NCI-H2171 (cell line): ENCODE data around the gene ANXA10.
"Not testable (repeated sequence)": the region's sequence is repeated elsewhere in the genome, so short reads cannot be mapped to it uniquely, and the experiment has no call there.

Source experiments
- DNase-seq: peaks from one replicate; lab custom pipeline; 2025; lab: John Stamatoyannopoulos, UW

Gene ANXA10, protein sequence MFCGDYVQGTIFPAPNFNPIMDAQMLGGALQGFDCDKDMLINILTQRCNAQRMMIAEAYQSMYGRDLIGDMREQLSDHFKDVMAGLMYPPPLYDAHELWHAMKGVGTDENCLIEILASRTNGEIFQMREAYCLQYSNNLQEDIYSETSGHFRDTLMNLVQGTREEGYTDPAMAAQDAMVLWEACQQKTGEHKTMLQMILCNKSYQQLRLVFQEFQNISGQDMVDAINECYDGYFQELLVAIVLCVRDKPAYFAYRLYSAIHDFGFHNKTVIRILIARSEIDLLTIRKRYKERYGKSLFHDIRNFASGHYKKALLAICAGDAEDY

DNA sequence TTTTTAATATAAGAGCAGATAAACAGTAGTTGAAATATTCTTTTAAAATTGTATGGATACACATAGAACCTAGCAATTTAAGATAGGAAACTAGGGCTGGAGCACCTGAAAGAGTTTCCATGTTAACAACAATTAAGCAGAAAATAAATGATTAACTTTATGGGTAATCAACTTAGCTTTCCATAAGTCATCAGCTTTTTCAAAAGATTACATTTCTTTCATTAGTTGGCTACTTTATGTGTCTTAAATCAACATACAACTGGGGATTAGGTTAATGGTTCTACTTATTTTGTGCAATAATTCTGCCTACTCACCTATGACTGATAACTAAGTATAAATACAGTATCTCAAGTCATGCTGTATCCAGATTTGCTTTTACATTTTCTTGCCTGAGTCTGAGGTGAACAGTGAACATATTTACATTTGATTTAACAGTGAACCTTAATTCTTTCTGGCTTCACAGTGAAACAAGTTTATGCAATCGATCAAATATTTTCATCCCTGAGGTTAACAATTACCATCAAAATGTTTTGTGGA, at the start of gene ANXA10:
Gene ANXA10 (plus strand): TSS at position 362 of the 537 bp plus-strand sequence. CDS start 164 bp downstream, at position 526.
- no peak for DNase-seq

DNA sequence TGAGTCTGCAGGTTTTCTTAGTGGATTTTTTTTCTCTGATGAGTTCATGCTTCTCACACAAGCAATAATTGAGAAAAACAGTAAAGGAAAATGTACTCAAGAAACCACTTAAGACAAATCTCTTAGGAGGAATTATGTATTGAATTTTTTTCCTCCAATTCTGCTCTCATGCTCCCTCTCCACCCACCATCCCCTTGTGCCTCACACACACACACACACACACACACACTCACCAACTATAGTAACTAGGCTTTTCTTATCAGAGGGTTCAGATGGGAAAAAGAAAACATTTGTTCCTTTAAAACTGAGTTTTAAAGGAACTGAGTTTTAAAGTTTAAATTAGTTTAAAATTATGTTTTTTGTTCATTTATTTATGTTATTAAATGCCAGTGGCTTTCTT, 47.0 kb upstream of the ANXA10 start:
- DNase-seq: no peak

DNA sequence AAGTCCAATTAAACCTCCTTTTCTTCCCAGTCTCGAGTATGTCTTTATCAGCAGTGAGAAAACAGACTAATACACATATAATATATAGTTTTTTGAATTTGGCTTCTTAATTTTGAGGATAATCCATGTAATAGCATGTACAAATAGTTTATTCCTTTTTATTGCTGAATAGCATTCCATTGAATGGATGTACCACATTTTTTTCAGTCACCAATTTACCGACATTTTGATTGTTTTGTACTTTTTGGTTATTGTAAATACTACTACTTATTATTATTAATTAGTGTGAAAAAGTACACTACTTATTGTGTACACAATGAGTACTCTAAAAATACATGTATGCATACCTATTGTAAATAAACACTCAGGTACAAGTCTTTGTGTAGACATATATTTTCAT, 42.3 kb upstream of the ANXA10 start:
- DNase-seq: no peak

DNA sequence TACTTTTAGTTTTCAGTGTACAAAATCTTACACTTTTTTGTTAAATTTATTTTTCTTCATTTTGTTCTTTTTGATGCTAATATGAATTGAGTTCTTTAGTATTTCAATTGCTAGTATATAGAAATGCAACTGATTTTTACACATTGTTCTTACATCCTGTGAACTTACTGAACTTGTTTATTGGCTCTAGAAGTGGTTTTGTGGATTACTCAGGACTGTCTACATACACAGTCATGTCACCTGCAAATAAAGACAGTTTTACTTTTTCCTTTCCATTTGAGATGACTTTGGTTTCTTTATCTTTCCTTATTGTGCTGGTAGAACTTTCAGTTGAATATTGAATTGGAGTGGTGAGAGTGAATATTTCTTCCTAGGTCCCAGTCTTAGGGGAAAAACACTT, 40.8 kb upstream of the ANXA10 start:
- no peak for DNase-seq

DNA sequence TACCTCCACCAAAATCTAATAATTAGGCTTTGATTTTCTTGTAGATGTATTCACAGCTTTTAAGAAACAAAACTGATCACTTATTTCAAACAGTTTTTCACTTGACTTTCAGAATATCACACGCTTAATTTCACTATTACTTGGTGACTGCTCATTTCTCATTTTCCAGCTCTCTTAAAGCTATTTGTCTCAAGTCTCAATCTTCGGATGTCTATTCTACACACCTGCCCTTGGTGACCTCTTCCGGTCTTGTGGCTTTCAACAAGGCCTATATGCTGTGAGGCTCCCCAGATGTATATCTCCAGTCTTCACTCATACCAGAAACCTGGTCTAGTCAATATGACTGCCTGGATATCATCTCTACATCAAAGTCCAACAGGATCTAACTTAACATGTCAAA, 34.9 kb upstream of the ANXA10 start:
- no peak for DNase-seq

DNA sequence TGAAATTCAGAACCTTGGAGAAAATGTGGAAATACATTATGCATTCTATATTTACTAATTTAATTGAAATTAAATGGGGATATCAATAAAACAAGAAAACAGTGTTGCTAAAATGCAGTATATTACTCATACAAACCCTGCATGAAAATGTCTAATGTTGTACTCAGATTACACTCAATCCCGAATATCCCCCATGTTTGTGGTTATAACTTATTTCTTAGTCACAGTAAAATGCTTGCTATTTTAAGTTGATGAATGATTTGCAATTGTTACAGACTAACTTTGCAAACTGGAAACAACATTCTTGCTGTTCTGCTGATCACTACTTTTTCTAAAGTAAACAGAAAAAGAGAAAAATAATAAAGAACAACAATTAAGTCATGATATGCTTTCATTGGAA, 33.1 kb upstream of the ANXA10 start:
- DNase-seq: no peak

DNA sequence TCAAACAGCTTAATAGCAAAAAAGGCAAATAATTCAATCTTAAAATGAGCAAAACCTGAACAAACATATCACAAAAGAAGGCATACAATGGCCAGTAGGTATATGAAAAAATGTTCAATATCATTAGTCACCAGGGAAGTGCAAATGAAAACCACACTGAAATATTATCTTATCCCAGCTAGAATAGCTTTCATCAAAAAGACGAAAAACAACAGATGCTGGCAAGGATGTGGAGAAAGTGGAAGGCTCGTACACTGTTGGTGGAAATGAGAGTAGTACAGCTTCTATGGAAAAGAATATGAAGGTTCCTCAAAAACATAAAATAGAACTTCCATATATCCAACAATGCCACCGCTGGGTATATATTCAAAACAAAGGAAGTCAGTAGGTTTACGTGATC, 29.3 kb upstream of the ANXA10 start:
- DNase-seq: no peak

DNA sequence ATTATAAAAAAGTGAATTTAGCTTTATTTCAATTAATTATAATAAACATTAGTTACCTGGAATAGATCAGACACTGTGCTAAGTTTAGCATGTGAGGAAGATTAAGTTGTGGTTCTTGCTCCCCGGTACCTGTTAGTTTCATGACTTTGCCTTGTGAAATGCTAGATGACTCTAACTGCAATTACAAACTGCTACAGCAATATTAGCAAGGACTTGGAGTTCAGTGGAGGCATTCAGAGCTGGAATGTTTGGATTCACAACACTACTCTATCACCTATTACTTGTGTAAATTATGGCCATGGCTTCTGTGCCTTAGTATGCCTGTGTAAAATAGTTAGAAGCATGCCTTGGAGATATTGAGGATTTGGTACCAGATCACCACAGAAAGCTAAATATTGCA, 21.4 kb upstream of the ANXA10 start:
- DNase-seq: no peak

DNA sequence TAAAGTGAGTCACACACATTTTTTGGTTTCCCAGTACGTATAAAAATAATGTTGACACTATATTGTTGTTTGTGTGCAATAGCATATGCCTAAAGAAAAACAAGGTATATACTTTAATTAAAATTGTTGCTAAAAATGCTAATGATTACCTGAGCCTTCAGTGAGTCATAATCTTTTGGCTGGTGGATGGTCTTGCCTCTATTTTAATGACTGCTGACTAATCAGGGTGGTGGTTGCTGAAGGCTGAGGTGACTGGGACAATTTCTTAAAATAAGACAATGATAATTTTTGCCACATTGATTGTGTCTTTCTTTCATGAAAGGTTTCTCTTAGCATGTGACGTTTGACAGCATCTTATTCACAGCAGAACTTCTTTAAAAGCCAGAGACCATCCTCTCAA, 21.0 kb upstream of the ANXA10 start:
- no peak for DNase-seq

DNA sequence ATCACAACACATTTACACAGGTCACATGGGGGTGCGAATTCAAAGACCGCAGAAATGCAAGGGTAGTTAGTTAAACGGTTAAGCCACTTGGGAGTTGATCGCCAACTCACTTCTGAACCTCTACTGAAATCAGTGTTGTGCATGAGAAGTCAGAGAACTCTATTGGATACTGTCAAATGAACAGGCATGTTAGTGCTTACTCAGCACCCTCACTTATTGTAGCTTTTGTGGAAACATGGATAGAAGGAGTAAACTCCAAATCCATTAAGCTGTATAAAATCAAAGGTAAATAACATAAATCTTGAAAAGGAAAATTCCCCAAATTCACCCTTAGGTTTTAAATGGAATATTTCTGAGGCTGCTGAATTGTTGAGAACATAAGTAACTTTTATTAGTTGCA, 17.5 kb upstream of the ANXA10 start:
- no peak for DNase-seq

DNA sequence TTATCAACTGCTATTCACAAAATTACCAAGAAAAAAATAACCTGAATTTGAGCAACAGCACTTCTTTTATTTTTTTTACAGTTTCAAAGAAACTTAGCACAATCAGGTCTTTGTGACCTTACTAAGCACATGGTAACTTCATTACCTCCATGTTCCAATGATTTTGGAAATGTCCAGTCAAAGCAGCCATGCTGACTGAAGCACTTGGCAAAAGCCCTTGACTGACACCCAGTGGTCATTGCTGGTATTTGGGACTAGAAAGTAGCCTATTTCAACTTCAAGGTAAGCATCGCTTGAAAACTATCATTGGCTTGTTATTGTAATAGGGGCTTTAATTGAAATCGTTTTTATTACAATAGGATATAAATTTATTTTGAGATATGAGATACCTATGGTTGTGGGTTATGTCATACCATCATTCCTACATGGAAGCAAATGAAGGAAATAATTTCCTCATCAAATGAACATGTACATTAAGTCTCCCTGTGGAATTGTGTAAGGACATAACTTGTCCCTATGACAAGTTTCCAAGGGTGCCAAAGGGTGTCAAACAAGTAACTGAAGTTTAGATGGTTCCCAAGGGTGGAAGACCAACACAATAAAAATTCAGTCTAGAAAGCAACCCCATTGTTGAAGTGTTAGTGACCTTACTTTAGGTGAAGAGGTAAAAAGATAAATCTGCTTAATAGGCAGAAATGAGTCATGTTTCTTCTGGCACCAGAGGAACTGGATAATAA, 15.2 kb upstream of the ANXA10 start:
- no peak for DNase-seq

DNA sequence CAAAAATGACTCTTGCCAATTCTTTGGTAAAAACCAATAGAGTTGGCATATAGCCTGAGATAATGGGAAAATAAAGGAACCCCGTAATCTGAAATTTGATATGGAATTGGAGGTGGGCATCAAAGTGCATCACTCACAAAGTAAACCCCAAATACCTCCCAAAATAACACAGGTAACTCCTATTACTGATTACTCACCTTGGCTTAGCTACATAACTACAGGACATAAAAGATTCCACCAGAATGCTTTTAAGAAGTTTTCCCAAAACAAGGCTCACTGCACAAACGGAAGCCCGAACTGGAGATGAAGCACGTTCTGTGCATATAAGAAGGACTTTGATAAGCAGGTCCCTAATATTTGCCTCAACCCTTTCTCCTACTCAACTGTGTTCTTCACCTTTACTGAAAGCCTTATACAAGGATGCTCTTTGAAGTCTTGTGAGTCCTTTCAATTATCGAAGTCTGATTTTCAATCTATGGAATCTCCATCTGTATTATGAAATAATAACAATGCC, 14.6 kb upstream of the ANXA10 start:
- no peak for DNase-seq

DNA sequence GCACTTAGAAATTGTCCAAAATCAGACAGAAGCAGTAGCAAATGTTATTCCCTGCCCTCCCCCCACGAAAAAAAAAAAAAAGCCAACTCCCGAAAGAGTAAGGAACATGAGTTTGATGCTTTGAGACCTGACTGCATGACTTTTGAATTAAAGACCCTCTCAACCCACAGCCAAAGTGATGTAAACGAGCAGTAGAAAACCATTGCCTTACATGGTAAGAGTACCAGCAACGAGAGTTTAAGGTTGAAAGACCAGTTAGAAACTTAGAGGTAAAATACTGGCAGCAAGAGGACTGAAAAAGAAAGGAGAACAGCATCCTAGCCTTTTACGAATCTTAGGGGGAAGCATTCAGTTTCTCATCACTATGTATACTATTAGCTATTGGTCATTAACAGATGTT, 10.0 kb upstream of the ANXA10 start:
- DNase-seq: no peak

DNA sequence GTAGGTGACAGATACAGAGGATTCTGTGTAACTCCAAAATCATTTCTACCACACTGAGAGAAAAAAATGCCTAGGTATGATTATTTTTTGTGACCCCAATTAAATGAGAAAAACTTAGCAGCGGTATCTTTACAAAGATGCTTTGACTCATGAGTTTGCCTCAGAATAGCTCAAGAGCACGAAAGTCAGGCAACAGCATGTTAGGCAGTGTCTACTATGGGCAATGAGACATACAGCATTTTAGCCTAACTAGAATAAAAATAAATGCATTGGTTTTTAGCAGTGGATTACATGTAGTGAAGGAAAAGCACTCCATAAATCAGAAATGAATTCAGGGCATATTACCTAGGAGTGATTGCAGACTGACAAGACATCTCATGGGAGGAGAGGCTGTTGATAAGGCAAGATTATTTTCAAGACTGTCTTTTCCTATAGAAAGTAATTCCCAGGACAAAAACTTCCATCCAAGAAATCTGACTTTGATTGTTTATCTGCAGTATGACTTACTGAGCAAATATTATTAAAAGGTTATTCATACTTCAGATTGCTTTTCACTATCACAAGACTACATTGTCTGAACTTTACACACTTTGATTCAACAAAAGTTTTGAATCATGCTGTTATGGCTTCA, 3.6 kb downstream of the ANXA10 start:
- no peak for DNase-seq

DNA sequence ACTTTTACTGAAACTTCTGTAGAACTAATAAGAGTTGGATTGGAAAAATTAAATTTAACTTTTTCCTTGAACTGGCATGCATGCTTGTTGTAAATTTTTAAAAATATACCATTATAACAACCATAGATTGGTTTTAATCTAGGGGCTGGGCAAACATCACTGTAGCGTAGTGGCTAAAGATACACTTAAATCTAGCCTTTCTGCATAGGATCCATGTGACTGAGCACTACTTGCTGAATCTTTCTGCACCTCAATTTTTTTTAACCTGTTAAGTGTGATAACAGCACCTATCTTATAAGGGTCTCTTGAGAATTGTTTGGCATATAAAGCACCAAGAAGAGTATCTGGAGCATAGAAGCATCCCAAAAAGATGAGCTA, 4.1 kb downstream of the ANXA10 start:
- no peak for DNase-seq

DNA sequence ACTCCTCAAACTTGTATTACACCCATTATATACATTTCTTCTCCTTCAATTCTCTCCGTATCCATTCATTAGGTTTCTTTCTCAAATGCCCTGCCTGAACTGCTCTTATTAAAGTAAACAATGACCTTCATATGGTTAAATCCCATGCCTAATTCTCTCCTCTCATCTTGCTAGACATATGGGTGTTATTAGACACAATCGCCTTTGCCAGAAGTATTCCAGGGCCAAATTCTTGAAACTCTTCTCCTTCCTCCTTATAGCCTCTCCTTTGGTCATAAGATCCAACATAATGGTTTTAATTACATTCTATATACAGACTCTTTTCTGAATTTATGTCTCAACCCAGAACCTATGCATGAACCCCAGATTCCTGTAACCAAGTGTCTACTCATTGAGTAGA, 4.8 kb downstream of the ANXA10 start:
- DNase-seq: no peak

DNA sequence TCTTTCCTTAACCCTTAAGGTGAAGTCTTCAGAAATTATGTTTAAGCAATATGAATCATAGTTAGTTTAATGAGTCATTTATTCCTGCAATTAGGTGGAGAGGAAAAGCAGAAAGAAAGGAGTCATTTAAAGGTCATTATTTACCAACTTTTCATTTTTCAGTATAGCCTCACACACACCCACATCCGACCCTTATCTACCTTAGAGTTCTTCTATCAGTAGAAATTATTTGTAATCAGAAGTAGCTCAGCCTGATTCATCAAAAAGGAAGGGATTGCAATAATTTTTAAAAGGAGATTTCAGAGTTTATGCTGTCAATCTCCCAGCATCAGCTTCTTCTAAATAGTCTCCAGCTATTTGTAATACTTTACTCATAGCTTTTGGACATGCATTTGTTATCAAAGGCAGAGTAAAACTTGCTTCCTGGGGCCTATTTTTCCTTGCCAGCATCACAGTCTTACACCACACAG, 5.9 kb downstream of the ANXA10 start:
- no peak for DNase-seq

DNA sequence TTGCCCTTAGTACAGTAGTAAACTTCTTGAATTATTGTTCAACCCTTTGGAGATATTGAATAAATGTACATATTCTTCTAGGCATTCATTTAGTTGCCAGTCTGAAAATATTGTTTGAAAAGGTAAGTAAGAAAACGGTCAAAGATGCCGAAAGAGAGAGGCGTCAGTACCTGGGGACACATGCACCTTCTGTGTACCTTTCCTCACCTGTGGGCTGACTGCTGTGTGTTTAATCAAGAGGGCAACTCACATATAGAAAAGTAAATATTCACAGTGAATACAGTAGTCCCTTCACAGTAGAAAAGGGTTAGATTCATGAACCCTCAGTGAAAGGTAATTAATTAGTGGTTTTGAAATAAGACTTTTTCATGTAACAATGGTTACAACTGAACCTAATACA, 6.9 kb downstream of the ANXA10 start:
- DNase-seq: no peak

DNA sequence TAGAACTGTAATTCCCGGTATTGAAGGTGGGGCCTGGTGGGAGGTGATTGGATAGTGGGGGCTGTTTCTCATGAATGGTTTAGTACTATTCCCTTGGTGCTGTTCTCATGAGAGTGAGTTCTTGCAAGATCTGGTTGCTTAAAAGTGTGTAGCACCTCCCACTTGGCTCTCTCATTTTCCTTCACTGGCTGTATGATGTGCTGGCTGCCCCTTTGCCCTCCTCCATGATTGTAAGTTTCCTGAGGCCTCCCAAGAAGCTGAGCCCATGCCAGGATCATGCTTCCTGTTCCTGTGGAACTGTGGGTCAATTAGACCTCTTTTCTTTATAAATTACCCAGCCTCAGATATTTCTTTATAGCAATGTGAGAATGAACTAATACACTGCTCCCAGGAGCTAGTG, 8.7 kb downstream of the ANXA10 start:
- no peak for DNase-seq

DNA sequence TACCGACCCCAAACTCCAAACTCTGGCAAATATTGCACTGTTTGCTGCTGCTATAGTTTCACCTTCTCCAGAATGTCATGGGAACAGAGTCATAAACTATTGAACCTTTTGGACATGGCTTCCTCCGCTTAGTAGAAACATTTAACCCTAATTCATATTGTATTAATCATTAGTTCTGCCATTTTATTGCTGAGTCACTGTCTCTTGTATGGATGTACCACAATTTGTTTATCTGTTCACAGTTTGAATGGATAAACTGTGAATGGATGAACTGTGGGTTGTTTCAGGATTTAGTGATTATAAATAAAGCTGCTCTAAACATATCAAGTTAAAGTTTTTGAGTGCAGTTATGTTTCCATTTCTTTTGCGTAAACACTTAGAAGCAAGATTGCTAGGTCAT, 10.1 kb downstream of the ANXA10 start:
- DNase-seq: no peak

DNA sequence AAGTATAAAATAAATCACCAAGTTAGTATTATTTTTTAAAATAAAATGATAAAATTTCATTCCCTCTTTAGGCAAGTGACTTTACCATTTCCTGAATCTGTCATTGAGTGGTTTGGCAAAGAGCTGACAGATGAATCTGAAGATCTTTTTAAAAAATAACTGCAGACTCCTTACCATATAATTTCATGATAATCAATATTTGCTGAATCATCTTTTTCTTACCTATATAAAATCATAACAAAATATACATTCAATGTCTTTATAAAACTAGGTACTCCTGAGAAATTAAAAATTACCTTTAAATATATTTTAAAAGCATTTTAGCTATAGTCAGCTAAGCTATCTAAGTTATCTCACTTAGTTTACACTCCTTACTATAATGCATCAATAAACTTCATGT, 17.2 kb downstream of the ANXA10 start:
- no peak for DNase-seq

DNA sequence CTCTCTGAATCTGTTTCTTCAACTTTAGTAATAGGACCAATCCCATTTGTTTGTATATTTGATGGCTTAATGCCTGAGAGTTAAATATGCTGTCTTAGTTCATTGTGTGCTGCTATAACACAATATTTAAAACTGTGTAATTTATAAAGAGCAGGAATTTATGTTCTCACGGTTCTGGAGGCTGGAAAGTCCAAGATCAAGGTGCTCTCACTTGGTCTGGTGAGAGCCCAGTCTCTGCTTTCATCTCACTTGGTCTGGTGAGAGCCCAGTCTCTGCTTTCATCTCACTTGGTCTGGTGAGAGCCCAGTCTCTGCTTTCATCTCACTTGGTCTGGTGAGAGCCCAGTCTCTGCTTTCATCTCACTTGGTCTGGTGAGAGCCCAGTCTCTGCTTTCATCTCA, 20.7 kb downstream of the ANXA10 start:
- DNase-seq: not testable (repeated sequence)
